GM12878 (cell line): ENCODE results near the gene DSE. TPM values are rescaled to one million over a fixed set of nuclear protein-coding genes. Genes with fewer than 3 reads are reported as not detected.

Source experiments
- ATAC-seq: fragments of 200-7000 bp; cut with Tn5 transposase; 3 replicates; pipeline ENCODE4 v1.9.1; 2020; ENCODE audit warnings: mild to moderate bottlenecking, moderate library complexity
- BruUV-seq: library from RNA; stranded (reverse); fragments of 400-500 nt; replicated peaks from 2 replicates; lab custom pipeline; 2021; lab: Mats Ljungman, UMichigan
- CTCF ChIA-PET: fragments of 300-600 bp; sonication (Branson Sonifier 250); formaldehyde crosslinking; extraction: SDS; loops from one replicate; lab custom pipeline; 2021; ENCODE audit warnings: inconsistent platforms; lab: Yijun Ruan, JAX
- POLR2A ChIA-PET: fragments of 350-600 bp; formaldehyde crosslinking; extraction: SDS; loops from one replicate; lab custom pipeline; 2021; ENCODE audit warnings: inconsistent platforms; lab: Charles Lee
- RAD21 ChIA-PET: fragments of 300-600 bp; sonication (Branson Sonifier 250); formaldehyde crosslinking; loops from one replicate; lab custom pipeline; 2023; ENCODE audit warnings: antibody characterized with exemption; ENCODE audit not compliant: unreplicated experiment; lab: Charles Lee
- SMC1A ChIA-PET: fragments of 300-600 bp; sonication (Branson Sonifier 250); formaldehyde crosslinking; loops from one replicate; lab custom pipeline; 2023; ENCODE audit not compliant: unreplicated experiment, uncharacterized antibody; lab: Charles Lee
- DNase-seq: peaks from one replicate; pipeline ENCODE4 v3.0.0-alpha.2; 2011; ENCODE audit warnings: low read depth, low spot score
- FAIRE-seq: peaks from 3 replicates; lab custom pipeline; 2011; peaks lifted over from hg19 to GRCh38; lab: Jason Lieb, UNC
- H2AFZ ChIP-seq: 2 replicates; pipeline ENCODE4 v1.6.0; 2011; ENCODE audit warnings: low read depth, low read length, control low read depth; ENCODE audit not compliant: control insufficient read depth
- H3K27ac ChIP-seq: 2 replicates; pipeline ENCODE4 v1.5.1; 2011; ENCODE audit warnings: control low read depth; ENCODE audit not compliant: control insufficient read depth, insufficient read depth
- H3K27me3 ChIP-seq, 2 experiments: replicated peaks in 1 of 2; 2 replicates each; pipeline versions ENCODE4 v1.6.0 to v1.6.1; 2011; ENCODE audit warnings: low read length in 1 of 2; ENCODE audit not compliant: control insufficient read depth in 2 of 2, insufficient read depth in 2 of 2
- H3K36me3 ChIP-seq, 2 experiments: 2 replicates each; pipeline ENCODE4 v1.5.1; 2011; ENCODE audit warnings: low read length in 1 of 2; ENCODE audit not compliant: control insufficient read depth in 2 of 2, insufficient read depth in 2 of 2
- H3K4me1 ChIP-seq: 2 replicates; pipeline ENCODE4 v1.6.1; 2011; ENCODE audit warnings: mild to moderate bottlenecking, low read length, moderate library complexity, mixed read lengths; ENCODE audit not compliant: control insufficient read depth, insufficient read depth
- H3K4me2 ChIP-seq: 2 replicates; pipeline ENCODE4 v1.6.0; 2011; ENCODE audit warnings: control low read depth; ENCODE audit not compliant: control insufficient read depth, insufficient read depth
- H3K4me3 ChIP-seq: fragments of 200-600 bp; sonication (generic); 2 replicates; pipeline ENCODE4 v1.5.1; 2016
- H3K79me2 ChIP-seq: 2 replicates; pipeline ENCODE4 v1.6.0; 2011; ENCODE audit warnings: low read length; ENCODE audit not compliant: control insufficient read depth, insufficient read depth
- H3K9ac ChIP-seq: 2 replicates; pipeline ENCODE4 v1.8.0; 2011; ENCODE audit warnings: low read length, control low read depth, mixed read lengths; ENCODE audit not compliant: control insufficient read depth, insufficient read depth
- H3K9me3 ChIP-seq: replicated peaks from 3 replicates; pipeline ENCODE4 v1.5.1; 2011; ENCODE audit warnings: mild to moderate bottlenecking, low read length; ENCODE audit not compliant: control insufficient read depth, insufficient read depth
- H4K20me1 ChIP-seq: 2 replicates; pipeline ENCODE4 v1.6.0; 2011; ENCODE audit not compliant: control insufficient read depth, insufficient read depth
- ATF7 ChIP-seq: fragments of 450-650 bp; IDR thresholded peaks from 2 replicates; pipeline ENCODE4 v1.6.1; 2016; ENCODE audit warnings: low read depth, mild to moderate bottlenecking
- BMI1 ChIP-seq: fragments of 450-650 bp; IDR thresholded peaks from 2 replicates; pipeline ENCODE4 v1.6.1; 2016; ENCODE audit warnings: mild to moderate bottlenecking, moderate library complexity, borderline replicate concordance
- CBFB ChIP-seq: IDR thresholded peaks from 2 replicates; pipeline ENCODE4 v1.6.1; 2016; ENCODE audit warnings: antibody characterized with exemption, low read depth
- CHD4 ChIP-seq: fragments of 200-600 bp; sonication (generic); IDR thresholded peaks from 2 replicates; pipeline ENCODE4 v1.6.1; 2016; ENCODE audit warnings: mild to moderate bottlenecking
- HDAC6 ChIP-seq: fragments of 200-600 bp; sonication (generic); IDR thresholded peaks from one replicate; pipeline ENCODE4 v1.8.0; 2017; ENCODE audit warnings: antibody characterized with exemption; ENCODE audit not compliant: unreplicated experiment
- LARP7 ChIP-seq: fragments of 450-650 bp; IDR thresholded peaks from 2 replicates; pipeline ENCODE4 v1.6.1; 2017; ENCODE audit warnings: mild to moderate bottlenecking
- MTA3 ChIP-seq: IDR thresholded peaks from 2 replicates; pipeline ENCODE4 v1.6.1; 2012; ENCODE audit warnings: low read length, inconsistent platforms, borderline replicate concordance
- MXI1 ChIP-seq: fragments of 150-350 bp; IDR thresholded peaks from 2 replicates; pipeline ENCODE4 v1.6.1; 2011; ENCODE audit warnings: low read depth, mild to moderate bottlenecking, inconsistent platforms, low read length, improper control_type of control experiment
- MYC ChIP-seq: IDR thresholded peaks from 2 replicates; pipeline ENCODE4 v1.6.1; 2011; ENCODE audit warnings: mild to moderate bottlenecking, low read length, moderate library complexity, inconsistent platforms; ENCODE audit not compliant: insufficient read depth, insufficient replicate concordance, insufficient read length, severe bottlenecking
- NFYB ChIP-seq: IDR thresholded peaks from 2 replicates; pipeline ENCODE4 v1.6.1; 2011; ENCODE audit warnings: low read depth, mild to moderate bottlenecking, low read length, improper control_type of control experiment, moderate library complexity; ENCODE audit not compliant: insufficient read depth
- RELA ChIP-seq: fragments of 450-650 bp; IDR thresholded peaks from 2 replicates; pipeline ENCODE4 v1.8.0; 2014; ENCODE audit warnings: borderline replicate concordance; ENCODE audit not compliant: partially characterized antibody
- SIX5 ChIP-seq: IDR thresholded peaks from 2 replicates; pipeline ENCODE4 v1.6.1; 2011; ENCODE audit warnings: mild to moderate bottlenecking, low read depth, low read length, moderate library complexity; ENCODE audit not compliant: severe bottlenecking
- SMARCA5 ChIP-seq: fragments of 450-650 bp; IDR thresholded peaks from 2 replicates; pipeline ENCODE4 v1.6.1; 2017; ENCODE audit warnings: mild to moderate bottlenecking
- SMC3 ChIP-seq: IDR thresholded peaks from 2 replicates; pipeline ENCODE4 v1.6.1; 2011; ENCODE audit warnings: low read length, improper control_type of control experiment, borderline replicate concordance
- SPI1 ChIP-seq: IDR thresholded peaks from 2 replicates; pipeline ENCODE4 v1.6.1; 2011; ENCODE audit warnings: low read depth, mild to moderate bottlenecking, low read length, moderate library complexity, borderline replicate concordance; ENCODE audit not compliant: insufficient read depth
- ZNF622 ChIP-seq: fragments of 450-650 bp; IDR thresholded peaks from 2 replicates; pipeline ENCODE4 v1.6.1; 2017; ENCODE audit warnings: mild to moderate bottlenecking, inconsistent platforms
- WGBS: methylation state at CpG from one replicate; pipeline ENCODE4 v1.1.6; 2016; ENCODE audit warnings: low lambda C conversion rate; ENCODE audit not compliant: insufficient replicate concordance, insufficient coverage; ENCODE audit errors: missing lambda C conversion rate; 5-methylcytosine and 5-hydroxymethylcytosine counted together
- in situ Hi-C: fragments of 300-500 bp; cut with MboI; formaldehyde crosslinking; loops from 9 replicates; pipeline ENCODE4 v1.14.3; 2018; ENCODE audit warnings: mixed read lengths
- intact Hi-C: fragments of 100-400 bp; cut with micrococcal nuclease; formaldehyde crosslinking; loops from one replicate; pipeline ENCODE4 v1.14.2; 2022; ENCODE audit not compliant: unreplicated experiment
- polyA plus RNA-seq, 11 experiments: library from polyadenylated mRNA; depleted of rRNA in 4 of 11; unstranded in 6 of 11; stranded (reverse) in 5 of 11; fragments of >200 nt; fragmentation: Nextera tagmentation in 4 of 11; fragmentation: Illumina TruSeq in 1 of 11; extraction: Ambion mirVana in 4 of 11; extraction: Trizol in 1 of 11; gene quantifications; 1 replicate in 1 of 11; 2 replicates in 10 of 11; pipeline versions ENCODE4 v1.2.1 to v1.2.3, GENCODE V29; 2011 to 2016; ENCODE audit warnings: inconsistent platforms in 2 of 11, missing spikeins in 2 of 11, low read depth in 1 of 11
- total RNA-seq, 4 experiments: library from RNA; depleted of rRNA in 3 of 4; stranded (reverse); fragments of >200 nt in 3 of 4; fragmentation: Illumina TruSeq in 1 of 4; extraction: Trizol in 1 of 4; gene quantifications; 2 replicates each; pipeline versions ENCODE4 v1.2.1 to v1.2.3, GENCODE V29; 2013 to 2021
- TF ChIP-seq, protein P1 (sequence below): fragments of 450-650 bp; conservative IDR thresholded peaks from 2 replicates; pipeline ENCODE4 v1.6.1; 2017; ENCODE audit warnings: mild to moderate bottlenecking, moderate library complexity
- TF ChIP-seq, protein P2 (sequence below): fragments of 450-650 bp; IDR thresholded peaks from 2 replicates; pipeline ENCODE4 v1.6.1; 2016; ENCODE audit warnings: mild to moderate bottlenecking
- TF ChIP-seq, protein P3 (sequence below): fragments of 450-650 bp; IDR thresholded peaks from 2 replicates; pipeline ENCODE4 v1.6.1; 2016; ENCODE audit warnings: mild to moderate bottlenecking

The DSE gene
- total and polyA plus RNA-seq, 10 of the 15 experiments (the other 5 are each of a cell fraction or from before 2014, with no cell fraction given): 12.6 to 76.4 (median 43.0) TPM

GRCh38 chr6:116444575-116444974, 73.8 kb downstream of the DSE start:
- in situ Hi-C loops: no loop called here

More at GRCh38 chr6:116444575-116444974, 73.8 kb downstream of the DSE start:
- ChIA-PET SMC1A (interaction anchor here (0.7 to 2.4 kb wide), 14 partner anchors 11 to 177 kb away, joined by 3 to 15 read pairs (median 4); no protein-coding TSS in a partner anchor), POLR2A (interaction anchor here (1.0 kb wide), 1 partner anchor 36 kb away, joined by 3 read pairs; no protein-coding TSS in a partner anchor), RAD21 (interaction anchor here (0.6 to 7.3 kb wide), 11 partner anchors 23 to 176 kb away, joined by 3 to 54 read pairs (median 3); no protein-coding TSS in a partner anchor), CTCF (interaction anchor here (0.6 to 2.8 kb wide), 26 partner anchors 10 to 550 kb away, joined by 3 to 9 read pairs (median 3); no protein-coding TSS in a partner anchor)
- intact Hi-C loops: loop anchor here (2.0 kb wide), 2 partner anchors 88 to 158 kb away; no protein-coding TSS in a partner anchor
- no peak overlapping the region for H3K27ac ChIP-seq
- no peaks in the 10 kb centered on the region for H3K9me3 ChIP-seq
- H3K4me3 ChIP-seq: no peak overlapping the region
- WGBS: 100% methylated on average over 1 of the region's 1 CpG
- H3K27me3 ChIP-seq: no peaks in the 10 kb centered on the region
- DNase-seq: no peak
- no peak overlapping the region for H3K9ac ChIP-seq
- H4K20me1 ChIP-seq: no peaks in the 10 kb centered on the region
- no peak overlapping the region for H2AFZ ChIP-seq
- TF ChIP-seq, protein P1, sequence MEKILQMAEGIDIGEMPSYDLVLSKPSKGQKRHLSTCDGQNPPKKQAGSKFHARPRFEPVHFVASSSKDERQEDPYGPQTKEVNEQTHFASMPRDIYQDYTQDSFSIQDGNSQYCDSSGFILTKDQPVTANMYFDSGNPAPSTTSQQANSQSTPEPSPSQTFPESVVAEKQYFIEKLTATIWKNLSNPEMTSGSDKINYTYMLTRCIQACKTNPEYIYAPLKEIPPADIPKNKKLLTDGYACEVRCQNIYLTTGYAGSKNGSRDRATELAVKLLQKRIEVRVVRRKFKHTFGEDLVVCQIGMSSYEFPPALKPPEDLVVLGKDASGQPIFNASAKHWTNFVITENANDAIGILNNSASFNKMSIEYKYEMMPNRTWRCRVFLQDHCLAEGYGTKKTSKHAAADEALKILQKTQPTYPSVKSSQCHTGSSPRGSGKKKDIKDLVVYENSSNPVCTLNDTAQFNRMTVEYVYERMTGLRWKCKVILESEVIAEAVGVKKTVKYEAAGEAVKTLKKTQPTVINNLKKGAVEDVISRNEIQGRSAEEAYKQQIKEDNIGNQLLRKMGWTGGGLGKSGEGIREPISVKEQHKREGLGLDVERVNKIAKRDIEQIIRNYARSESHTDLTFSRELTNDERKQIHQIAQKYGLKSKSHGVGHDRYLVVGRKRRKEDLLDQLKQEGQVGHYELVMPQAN: no peak
- TF ChIP-seq HDAC6: no peak
- TF ChIP-seq LARP7: no peak
- TF ChIP-seq MXI1: no peak
- TF ChIP-seq, protein P2, sequence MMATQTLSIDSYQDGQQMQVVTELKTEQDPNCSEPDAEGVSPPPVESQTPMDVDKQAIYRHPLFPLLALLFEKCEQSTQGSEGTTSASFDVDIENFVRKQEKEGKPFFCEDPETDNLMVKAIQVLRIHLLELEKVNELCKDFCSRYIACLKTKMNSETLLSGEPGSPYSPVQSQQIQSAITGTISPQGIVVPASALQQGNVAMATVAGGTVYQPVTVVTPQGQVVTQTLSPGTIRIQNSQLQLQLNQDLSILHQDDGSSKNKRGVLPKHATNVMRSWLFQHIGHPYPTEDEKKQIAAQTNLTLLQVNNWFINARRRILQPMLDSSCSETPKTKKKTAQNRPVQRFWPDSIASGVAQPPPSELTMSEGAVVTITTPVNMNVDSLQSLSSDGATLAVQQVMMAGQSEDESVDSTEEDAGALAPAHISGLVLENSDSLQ: no peak
- TF ChIP-seq ATF7: no peak
- TF ChIP-seq NFYB: no peak
- no peak for TF ChIP-seq RELA
- no peak for TF ChIP-seq MTA3
- TF ChIP-seq, protein P3, sequence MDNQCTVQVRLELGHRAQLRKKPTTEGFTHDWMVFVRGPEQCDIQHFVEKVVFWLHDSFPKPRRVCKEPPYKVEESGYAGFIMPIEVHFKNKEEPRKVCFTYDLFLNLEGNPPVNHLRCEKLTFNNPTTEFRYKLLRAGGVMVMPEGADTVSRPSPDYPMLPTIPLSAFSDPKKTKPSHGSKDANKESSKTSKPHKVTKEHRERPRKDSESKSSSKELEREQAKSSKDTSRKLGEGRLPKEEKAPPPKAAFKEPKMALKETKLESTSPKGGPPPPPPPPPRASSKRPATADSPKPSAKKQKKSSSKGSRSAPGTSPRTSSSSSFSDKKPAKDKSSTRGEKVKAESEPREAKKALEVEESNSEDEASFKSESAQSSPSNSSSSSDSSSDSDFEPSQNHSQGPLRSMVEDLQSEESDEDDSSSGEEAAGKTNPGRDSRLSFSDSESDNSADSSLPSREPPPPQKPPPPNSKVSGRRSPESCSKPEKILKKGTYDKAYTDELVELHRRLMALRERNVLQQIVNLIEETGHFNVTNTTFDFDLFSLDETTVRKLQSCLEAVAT: no peak
- TF ChIP-seq CHD4: no peak
- TF ChIP-seq ZNF622: no peak
- no peak for TF ChIP-seq SIX5
- no peak for TF ChIP-seq MYC
- TF ChIP-seq CBFB: no peak
- TF ChIP-seq SPI1: no peak
- no peak for TF ChIP-seq SMC3
- no peak for TF ChIP-seq SMARCA5
- TF ChIP-seq BMI1: no peak
- no peak overlapping the region for H3K4me2 ChIP-seq
- no TSS peak for BruUV-seq
- no peaks in the 10 kb centered on the region for H3K79me2 ChIP-seq
- H3K36me3 ChIP-seq: no peaks in the 10 kb centered on the region
- no peaks in the 10 kb centered on the region for H3K4me1 ChIP-seq
- no peak for FAIRE-seq
- ATAC-seq: peak; percentile 19; the same call in 2 of the 3 replicates
